Keratinocyte (primary cell): Measurements from ENCODE around the gene ENO1. TPM values are rescaled to one million over a fixed set of nuclear protein-coding genes. Genes with fewer than 3 reads are reported as not detected.

Experiments used
- DNase-seq: peaks from one replicate; pipeline ENCODE4 v3.0.0-alpha.2; 2011; ENCODE audit warnings: low read depth, missing footprints, low spot score
- FAIRE-seq: peaks from 2 replicates; lab custom pipeline; 2011; peaks lifted over from hg19 to GRCh38; lab: Jason Lieb, UNC
- H2AFZ ChIP-seq: 2 replicates; pipeline ENCODE4 v1.6.0; 2012; ENCODE audit warnings: low read length, control low read depth, inconsistent platforms; ENCODE audit not compliant: control insufficient read depth
- H3K27ac ChIP-seq: 2 replicates; pipeline ENCODE4 v1.5.1; 2011; ENCODE audit warnings: low read length; ENCODE audit not compliant: control insufficient read depth, insufficient read depth
- H3K27me3 ChIP-seq: 3 replicates; pipeline ENCODE4 v1.6.0; 2011; ENCODE audit warnings: low read length; ENCODE audit not compliant: control insufficient read depth, insufficient read depth; ENCODE audit errors: extremely low read depth
- H3K36me3 ChIP-seq, 2 experiments: 2 replicates in 1 of 2; 3 replicates in 1 of 2; pipeline ENCODE4 v1.5.1; 2011; ENCODE audit warnings: low read length in 2 of 2, mild to moderate bottlenecking in 1 of 2; ENCODE audit not compliant: control insufficient read depth in 2 of 2, insufficient read depth in 2 of 2; ENCODE audit errors: extremely low read depth in 1 of 2
- H3K4me1 ChIP-seq: 3 replicates; pipeline ENCODE4 v1.5.1; 2011; ENCODE audit warnings: low read length; ENCODE audit not compliant: control insufficient read depth, insufficient read depth; ENCODE audit errors: extremely low read depth
- H3K4me2 ChIP-seq: 3 replicates; pipeline ENCODE4 v1.6.0; 2011; ENCODE audit warnings: low read depth, low read length; ENCODE audit not compliant: control insufficient read depth, insufficient read depth; ENCODE audit errors: extremely low read depth
- H3K4me3 ChIP-seq, 3 experiments: fragments of 200-600 bp in 1 of 3; sonication (generic) in 1 of 3; 2 replicates in 2 of 3; 3 replicates in 1 of 3; pipeline ENCODE4 v1.5.1; 2011 to 2016; ENCODE audit warnings: low read length in 3 of 3, mild to moderate bottlenecking in 3 of 3, control low read depth in 2 of 3, inconsistent platforms in 1 of 3, low read depth in 1 of 3, mixed read lengths in 1 of 3, mixed run types in 1 of 3, moderate library complexity in 1 of 3; ENCODE audit not compliant: control insufficient read depth in 2 of 3, insufficient read depth in 2 of 3; ENCODE audit errors: extremely low read depth in 1 of 3
- H3K79me2 ChIP-seq: 2 replicates; pipeline ENCODE4 v1.6.0; 2012; ENCODE audit warnings: low read length; ENCODE audit not compliant: control insufficient read depth, insufficient read depth
- H3K9ac ChIP-seq: 3 replicates; pipeline ENCODE4 v1.6.0; 2011; ENCODE audit warnings: low read length; ENCODE audit not compliant: control insufficient read depth, insufficient read depth; ENCODE audit errors: extremely low read depth
- H3K9me1 ChIP-seq: 3 replicates; pipeline ENCODE4 v1.6.0; 2011; ENCODE audit warnings: low read length; ENCODE audit not compliant: control insufficient read depth, insufficient read depth; ENCODE audit errors: extremely low read depth
- H3K9me3 ChIP-seq: 2 replicates; pipeline ENCODE4 v1.5.1; 2012; ENCODE audit warnings: low read depth, low read length; ENCODE audit not compliant: control insufficient read depth
- H4K20me1 ChIP-seq: 3 replicates; pipeline ENCODE4 v1.6.0; 2011; ENCODE audit warnings: low read length; ENCODE audit not compliant: control insufficient read depth, insufficient read depth; ENCODE audit errors: extremely low read depth
- EZH2 ChIP-seq: IDR thresholded peaks from one replicate; pipeline ENCODE4 v1.6.1; 2012; ENCODE audit warnings: inconsistent platforms, mild to moderate bottlenecking, low read length, moderate library complexity
- dilution Hi-C: fragments of 300-500 bp; cut with MboI; formaldehyde crosslinking; loops from one replicate; pipeline ENCODE4 v1.7.0; 2020; ENCODE audit warnings: low sequenced_read_pairs; ENCODE audit not compliant: extremely low pct_ligation_motif_present
- polyA plus RNA-seq, 5 experiments: library from polyadenylated mRNA; depleted of rRNA in 3 of 5; stranded (reverse) in 3 of 5; stranded (forward) in 1 of 5; unstranded in 1 of 5; fragments of >200 nt; gene quantifications; 1 replicate in 1 of 5; 2 replicates in 3 of 5; 3 replicates in 1 of 5; pipeline versions ENCODE4 v1.2.1 to v1.2.3, GENCODE V29; 2011 to 2012; ENCODE audit warnings: missing spikeins in 2 of 5, low read depth in 1 of 5, low replicate concordance in 1 of 5
- TF ChIP-seq, protein P1 (sequence below), 3 experiments: IDR thresholded peaks in 1 of 3; conservative IDR thresholded peaks in 1 of 3; optimal IDR thresholded peaks in 1 of 3; 2 replicates in 2 of 3; 3 replicates in 1 of 3; pipeline versions ENCODE3 to v1.5.1; 2011; ENCODE audit warnings: low read length in 3 of 3, mild to moderate bottlenecking in 3 of 3, moderate library complexity in 2 of 3, control low read depth in 1 of 3, inconsistent platforms in 1 of 3; ENCODE audit not compliant: insufficient read depth in 2 of 3; ENCODE audit errors: extremely low read depth in 1 of 3

The ENO1 gene
- polyA plus RNA-seq, 1 donor (not counting 4 experiments of a cell fraction or from before 2014, with no cell fraction given): 1,908 TPM

DNA sequence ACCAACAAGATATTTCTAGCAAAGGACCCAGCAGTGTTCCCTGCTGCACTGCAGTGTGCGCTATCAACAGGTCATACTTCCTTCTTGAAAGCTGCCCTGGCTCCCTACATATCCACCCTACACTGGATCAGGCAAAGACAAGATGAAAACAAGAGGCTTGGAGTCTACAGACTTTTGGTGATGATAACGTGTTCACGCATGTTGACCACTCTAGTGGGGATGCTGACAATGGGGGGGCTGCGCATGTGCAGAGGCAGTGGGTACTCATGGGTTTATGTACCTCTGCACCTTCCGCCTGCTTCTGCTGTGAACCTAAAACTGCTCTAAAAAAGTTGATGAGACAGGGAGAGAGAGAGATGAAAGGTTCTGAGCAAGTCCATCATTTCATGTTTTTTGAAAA is 5.5 kb downstream of the ENO1 start:
- dilution Hi-C loops: no loop called here
- Histone ChIP-seq H3K9me1 (peaks cover 8% of the 10 kb centered on the region), H3K9me3 (no peaks in the 10 kb centered on the region), H3K9ac (peak overlapping the region; percentile 56), H3K27me3 (no peaks in the 10 kb centered on the region), H3K79me2 (peaks cover 85% of the 10 kb centered on the region), H2AFZ (no peak overlapping the region), H4K20me1 (peaks cover 67% of the 10 kb centered on the region), H3K36me3 (peaks cover 49 to 64% of the 10 kb centered on the region in 2 experiments), H3K4me2 (peak overlapping the region; percentile 73), H3K4me3 (peak overlapping the region; percentile 0 to 45 (median 45)), H3K27ac (peak overlapping the region; percentile 76), H3K4me1 (peaks cover 52% of the 10 kb centered on the region)
- FAIRE-seq (no peak), DNase-seq (no peak)
- TF ChIP-seq, protein P1, sequence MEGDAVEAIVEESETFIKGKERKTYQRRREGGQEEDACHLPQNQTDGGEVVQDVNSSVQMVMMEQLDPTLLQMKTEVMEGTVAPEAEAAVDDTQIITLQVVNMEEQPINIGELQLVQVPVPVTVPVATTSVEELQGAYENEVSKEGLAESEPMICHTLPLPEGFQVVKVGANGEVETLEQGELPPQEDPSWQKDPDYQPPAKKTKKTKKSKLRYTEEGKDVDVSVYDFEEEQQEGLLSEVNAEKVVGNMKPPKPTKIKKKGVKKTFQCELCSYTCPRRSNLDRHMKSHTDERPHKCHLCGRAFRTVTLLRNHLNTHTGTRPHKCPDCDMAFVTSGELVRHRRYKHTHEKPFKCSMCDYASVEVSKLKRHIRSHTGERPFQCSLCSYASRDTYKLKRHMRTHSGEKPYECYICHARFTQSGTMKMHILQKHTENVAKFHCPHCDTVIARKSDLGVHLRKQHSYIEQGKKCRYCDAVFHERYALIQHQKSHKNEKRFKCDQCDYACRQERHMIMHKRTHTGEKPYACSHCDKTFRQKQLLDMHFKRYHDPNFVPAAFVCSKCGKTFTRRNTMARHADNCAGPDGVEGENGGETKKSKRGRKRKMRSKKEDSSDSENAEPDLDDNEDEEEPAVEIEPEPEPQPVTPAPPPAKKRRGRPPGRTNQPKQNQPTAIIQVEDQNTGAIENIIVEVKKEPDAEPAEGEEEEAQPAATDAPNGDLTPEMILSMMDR (optimal IDR thresholded peaks at IDR 0.05 in 1 of 3, IDR thresholded peaks at IDR 0.05 in 1 of 3, conservative IDR thresholded peaks at IDR 0.05 in 1 of 3; ENCODE audit: extremely low read depth in 1 of 3, insufficient read depth in 2 of 3, low read length in 3 of 3): no peak
- no peak for TF ChIP-seq EZH2

DNA sequence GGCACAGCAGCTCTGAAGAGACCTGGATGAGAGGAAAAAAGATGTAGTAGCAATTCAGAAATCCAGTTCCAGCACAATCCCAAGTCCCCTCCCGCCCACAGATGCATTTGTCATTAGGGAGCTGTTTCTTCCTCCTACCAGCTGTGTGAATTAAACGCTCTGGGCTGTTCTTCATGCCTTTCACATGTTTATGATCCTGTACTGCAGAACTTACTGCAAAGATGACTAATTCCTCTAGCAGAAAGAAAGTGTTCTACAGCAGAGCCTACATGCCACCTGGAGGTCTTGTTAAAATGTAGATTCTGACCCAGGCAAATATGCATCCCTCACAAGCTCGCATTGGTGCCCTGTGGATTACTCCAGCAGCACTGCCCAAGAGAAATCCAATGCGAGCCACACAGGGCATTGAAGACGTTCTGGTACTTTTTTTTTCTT is 6.5 kb downstream of the ENO1 start:
- H3K4me3 ChIP-seq: no peak overlapping the region
- TF ChIP-seq EZH2: no peak
- TF ChIP-seq, protein P1 (optimal IDR thresholded peaks at IDR 0.05 in 1 of 3, IDR thresholded peaks at IDR 0.05 in 1 of 3, conservative IDR thresholded peaks at IDR 0.05 in 1 of 3; ENCODE audit: extremely low read depth in 1 of 3, insufficient read depth in 2 of 3, low read length in 3 of 3): no peak
- FAIRE-seq (no peak), DNase-seq (no peak)
- peaks cover 55 to 67% of the 10 kb centered on the region in 2 experiments for H3K36me3 ChIP-seq
- no peaks in the 10 kb centered on the region for H3K27me3 ChIP-seq
- H4K20me1 ChIP-seq: peaks cover 77% of the 10 kb centered on the region
- peak overlapping the region; percentile 46 for H3K4me2 ChIP-seq
- dilution Hi-C loops: no loop called here
- H2AFZ ChIP-seq: no peak overlapping the region
- H3K9ac ChIP-seq: peak overlapping the region; percentile 56
- peaks cover 52% of the 10 kb centered on the region for H3K4me1 ChIP-seq
- no peaks in the 10 kb centered on the region for H3K9me3 ChIP-seq
- peak overlapping the region; percentile 76 for H3K27ac ChIP-seq
- H3K79me2 ChIP-seq: peaks cover 81% of the 10 kb centered on the region
- H3K9me1 ChIP-seq: peaks cover 8% of the 10 kb centered on the region
